K562 (cell line): ENCODE data around the gene COPRS. TPM values are rescaled to one million over a fixed set of nuclear protein-coding genes. Genes with fewer than 3 reads are reported as not detected.
A peak's percentile ranks its signal among the peaks of the same experiment; 100 is the strongest.

Source experiments
- BHLHE40 ChIP-seq: IDR thresholded peaks from 2 replicates; pipeline ENCODE4 v1.6.1; 2011; ENCODE audit warnings: low read length, improper control_type of control experiment
- BMI1 ChIP-seq: fragments of 150-350 bp; IDR thresholded peaks from 2 replicates; pipeline ENCODE4 v1.6.1; 2014; ENCODE audit warnings: low read length
- CCNT2 ChIP-seq: IDR thresholded peaks from 2 replicates; pipeline ENCODE4 v1.6.1; 2011; ENCODE audit warnings: borderline replicate concordance, low read depth, mild to moderate bottlenecking, moderate library complexity, mixed read lengths, low read length; ENCODE audit not compliant: insufficient read length; ENCODE audit errors: extremely low read depth
- CTCF ChIP-seq, 3 experiments: IDR thresholded peaks in 2 of 3; conservative IDR thresholded peaks in 1 of 3; 2 replicates each; pipeline ENCODE4 v1.5.1; 2011 to 2012; ENCODE audit warnings: low read length in 3 of 3, mild to moderate bottlenecking in 3 of 3, control low read depth in 2 of 3, improper control_type of control experiment in 1 of 3, inconsistent platforms in 1 of 3, low read depth in 1 of 3, mixed read lengths in 1 of 3, moderate library complexity in 1 of 3; ENCODE audit not compliant: insufficient read depth in 2 of 3
- FOSL1 ChIP-seq: fragments of 200-800 bp; sonication (Bioruptor generic); conservative IDR thresholded peaks from 2 replicates; pipeline ENCODE4 v1.6.1; 2016; ENCODE audit warnings: missing genetic modification characterization, missing compliant biosample characterization
- GATAD2B ChIP-seq: fragments of 450-650 bp; IDR thresholded peaks from 2 replicates; pipeline ENCODE4 v1.6.1; 2017; ENCODE audit warnings: mild to moderate bottlenecking, borderline replicate concordance
- JUNB ChIP-seq: fragments of 450-650 bp; formaldehyde crosslinking; conservative IDR thresholded peaks from 2 replicates; pipeline ENCODE4 v1.4.0; 2020; ENCODE audit warnings: mild to moderate bottlenecking
- JUND ChIP-seq, 2 experiments: IDR thresholded peaks; 2 replicates in 1 of 2; 3 replicates in 1 of 2; pipeline ENCODE4 v1.6.1; 2011; ENCODE audit warnings: borderline replicate concordance in 2 of 2, low read depth in 2 of 2, low read length in 2 of 2, improper control_type of control experiment in 1 of 2, missing biosample characterization in 1 of 2, missing genetic modification characterization in 1 of 2, missing genetic modification reagents in 1 of 2
- MNT ChIP-seq, 2 experiments: fragments of 450-650 bp; conservative IDR thresholded peaks; 2 replicates each; pipeline ENCODE4 v1.6.1; 2017; ENCODE audit warnings: mild to moderate bottlenecking in 2 of 2, moderate library complexity in 2 of 2
- NFIC ChIP-seq: fragments of 450-650 bp; IDR thresholded peaks from 2 replicates; pipeline ENCODE4 v1.6.1; 2017; ENCODE audit warnings: mild to moderate bottlenecking, inconsistent platforms
- POLR2AphosphoS5 ChIP-seq: IDR thresholded peaks from 2 replicates; pipeline ENCODE4 v1.6.1; 2011; ENCODE audit warnings: mild to moderate bottlenecking, low read depth, low read length, moderate library complexity; ENCODE audit not compliant: control insufficient read depth, insufficient read depth
- RB1 ChIP-seq: fragments of 450-650 bp; IDR thresholded peaks from 2 replicates; pipeline ENCODE4 v1.6.1; 2017; ENCODE audit warnings: low read depth, mild to moderate bottlenecking
- RBFOX2 ChIP-seq: fragments of 200-400 bp; formaldehyde crosslinking; IDR thresholded peaks from 2 replicates; pipeline ENCODE4 v1.6.1; 2017; ENCODE audit warnings: low read depth, mild to moderate bottlenecking, low read length, moderate library complexity
- SAFB ChIP-seq: fragments of 200-400 bp; formaldehyde crosslinking; IDR thresholded peaks from 2 replicates; pipeline ENCODE4 v1.6.1; 2017; ENCODE audit warnings: low read depth, low read length, borderline replicate concordance
- SMARCB1 ChIP-seq: IDR thresholded peaks from 2 replicates; pipeline ENCODE4 v1.6.1; 2011; ENCODE audit warnings: improper control_type of control experiment, low read depth; ENCODE audit not compliant: insufficient read length
- USF1 ChIP-seq: sonication (generic); formaldehyde crosslinking; IDR thresholded peaks from 2 replicates; pipeline ENCODE4 v1.9.0; 2022; ENCODE audit warnings: mild to moderate bottlenecking, missing genetic modification reagents
- VEZF1 ChIP-seq: fragments of 200-800 bp; sonication (Bioruptor generic); IDR thresholded peaks from 2 replicates; pipeline ENCODE4 v1.6.1; 2017; ENCODE audit warnings: missing genetic modification characterization, missing compliant biosample characterization
- ZBTB7A ChIP-seq: IDR thresholded peaks from 2 replicates; pipeline ENCODE4 v1.6.1; 2011; ENCODE audit warnings: low read depth, mild to moderate bottlenecking, low read length, moderate library complexity, borderline replicate concordance; ENCODE audit not compliant: control insufficient read depth
- polyA plus RNA-seq, 8 experiments: library from polyadenylated mRNA; depleted of rRNA in 4 of 8; stranded (reverse) in 5 of 8; unstranded in 3 of 8; fragments of >200 nt; fragmentation: Nextera tagmentation in 2 of 8; fragmentation: Illumina TruSeq in 1 of 8; extraction: Ambion mirVana in 2 of 8; extraction: Trizol in 1 of 8; gene quantifications; 2 replicates each; pipeline versions ENCODE4 v1.2.1 to v1.2.3, GENCODE V29; 2011 to 2014; ENCODE audit warnings: inconsistent platforms in 1 of 8, missing spikeins in 1 of 8
- total RNA-seq, 7 experiments: library from RNA; depleted of rRNA in 6 of 7; stranded (reverse); fragments of >200 nt in 6 of 7; fragmentation: Illumina TruSeq in 2 of 7; extraction: Trizol in 2 of 7; gene quantifications; 2 replicates each; pipeline versions ENCODE4 v1.2.1 to v1.2.3, GENCODE V29; 2011 to 2021; ENCODE audit warnings: low replicate concordance in 1 of 7
- TF ChIP-seq, protein P1 (sequence below): sonication (generic); formaldehyde crosslinking; IDR thresholded peaks from 2 replicates; pipeline ENCODE4 v1.5.0; 2020; ENCODE audit warnings: missing genetic modification reagents

Gene COPRS
- total and polyA plus RNA-seq, 9 of the 15 experiments (the other 6 are each of a cell fraction or from before 2014, with no cell fraction given), result 11.9 to 102 (median 60.5) TPM

DNA sequence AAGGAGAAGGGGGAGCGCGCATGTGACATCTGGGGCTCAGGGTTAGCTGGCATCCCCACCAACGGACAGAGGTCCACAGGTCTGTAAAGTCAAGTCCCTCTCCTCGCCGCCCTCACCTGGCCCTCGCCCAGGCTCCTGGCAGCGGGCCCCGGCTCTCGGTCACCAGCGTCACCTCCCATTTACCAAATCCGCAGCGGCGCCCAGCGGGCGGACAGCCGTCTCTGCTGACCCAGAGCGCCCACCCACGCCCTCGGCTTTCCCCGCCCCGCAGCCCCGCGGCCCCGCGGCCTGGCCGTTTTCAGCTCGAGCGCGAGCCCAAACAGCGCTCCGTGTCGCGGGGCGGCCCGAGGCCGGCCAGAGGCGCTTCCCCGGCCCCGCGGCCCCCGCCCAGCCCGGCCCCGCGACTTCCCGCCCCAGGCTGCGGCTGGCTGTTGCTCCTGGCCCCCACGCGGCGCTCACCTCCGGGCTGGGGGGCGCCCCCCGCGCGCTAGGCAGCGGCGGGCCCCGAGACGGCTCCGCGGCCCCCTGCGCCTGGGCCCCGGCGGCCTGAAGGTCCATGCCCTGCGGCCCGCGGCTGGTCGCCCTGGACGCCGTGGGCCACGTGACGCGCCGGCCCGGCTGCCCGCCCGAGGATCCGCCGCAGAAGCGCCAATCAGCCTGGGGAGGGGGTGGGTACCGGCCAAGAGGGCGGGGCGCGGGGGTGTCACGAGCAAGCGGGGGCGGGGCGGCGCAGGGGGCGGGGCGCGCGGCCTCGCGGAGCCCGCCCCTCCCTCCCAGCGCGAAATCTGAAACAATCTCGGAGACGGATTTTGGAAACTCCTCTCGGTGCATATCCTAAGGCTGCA is at the start of gene COPRS (continued):
- TF ChIP-seq POLR2AphosphoS5, result peak; percentile 56; the same call in 1 of the 2 replicates
- TF ChIP-seq RBFOX2, result peak; percentile 63
- TF ChIP-seq CTCF (IDR thresholded peaks at IDR 0.05 in 2 of 3, conservative IDR thresholded peaks at IDR 0.05 in 1 of 3; ENCODE audit: insufficient read depth in 2 of 3, low read depth in 1 of 3, low read length in 3 of 3), result peak in 1 of 3 experiments; percentile 18; a peak in 1 of 6 replicates
- TF ChIP-seq GATAD2B, result 0 out of 2 replicates have a peak, but pooled peaks have one; percentile 63
- no peak for TF ChIP-seq SMARCB1
- peak; percentile 78 for TF ChIP-seq USF1 (CRISPR knock-in tag)
- TF ChIP-seq SAFB, result no peak
- no peak for TF ChIP-seq JUNB
- peak; percentile 74; the same call in 1 of the 2 replicates for TF ChIP-seq ZBTB7A
- TF ChIP-seq BMI1, result no peak
- peak; percentile 89 for TF ChIP-seq VEZF1 (CRISPR knock-in tag)
- TF ChIP-seq RB1, result peak; percentile 84
- TF ChIP-seq NFIC, result peak; percentile 46; the same call in 1 of the 2 replicates
- TF ChIP-seq JUND (IDR thresholded peaks at IDR 0.05; ENCODE audit: borderline replicate concordance, low read depth, low read length), result no peak
- no peak for TF ChIP-seq JUND (tag; IDR thresholded peaks at IDR 0.05; ENCODE audit: borderline replicate concordance, low read depth, low read length)
- peak; percentile 60 for TF ChIP-seq BHLHE40
- peak; percentile 45 for TF ChIP-seq CCNT2
- TF ChIP-seq, protein P1, sequence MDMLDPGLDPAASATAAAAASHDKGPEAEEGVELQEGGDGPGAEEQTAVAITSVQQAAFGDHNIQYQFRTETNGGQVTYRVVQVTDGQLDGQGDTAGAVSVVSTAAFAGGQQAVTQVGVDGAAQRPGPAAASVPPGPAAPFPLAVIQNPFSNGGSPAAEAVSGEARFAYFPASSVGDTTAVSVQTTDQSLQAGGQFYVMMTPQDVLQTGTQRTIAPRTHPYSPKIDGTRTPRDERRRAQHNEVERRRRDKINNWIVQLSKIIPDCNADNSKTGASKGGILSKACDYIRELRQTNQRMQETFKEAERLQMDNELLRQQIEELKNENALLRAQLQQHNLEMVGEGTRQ (CRISPR knock-in tag), result peak; percentile 83
- peak; percentile 23; the same call in 1 of the 2 replicates for TF ChIP-seq FOSL1 (tag)
- TF ChIP-seq MNT (conservative IDR thresholded peaks at IDR 0.05), result peak in 1 of 2 experiments; percentile 41; a peak in 1 of 4 replicates
